Panc1 (cell line): ENCODE results near the gene ZNF367. TPM values are rescaled to one million over a fixed set of nuclear protein-coding genes. Genes with fewer than 3 reads are reported as not detected.

Experiments
- ATAC-seq: fragments of 200-7000 bp; cut with Tn5 transposase; 2 replicates; pipeline ENCODE4 v1.9.1; 2020; ENCODE audit warnings: mild to moderate bottlenecking, moderate library complexity
- BruUV-seq: library from RNA; stranded (reverse); fragments of 400-500 nt; replicated peaks from 2 replicates; lab custom pipeline; 2021; lab: Mats Ljungman, UMichigan
- CTCF ChIA-PET: fragments of 300-600 bp; sonication (Branson Sonifier 250); formaldehyde crosslinking; loops from one replicate; lab custom pipeline; 2022; ENCODE audit warnings: antibody characterized with exemption; lab: Charles Lee
- POLR2A ChIA-PET: fragments of 300-600 bp; sonication (Branson Sonifier 250); formaldehyde crosslinking; loops from one replicate; lab custom pipeline; 2022; ENCODE audit warnings: antibody characterized with exemption; lab: Charles Lee
- DNase-seq: peaks from one replicate; pipeline ENCODE4 v3.0.0-alpha.2; 2010; ENCODE audit warnings: low read depth, low spot score
- H3K27ac ChIP-seq: 2 replicates; pipeline ENCODE4 v1.5.1; 2011; ENCODE audit warnings: mild to moderate bottlenecking, low read length, inconsistent platforms
- H3K27me3 ChIP-seq: fragments of 200-500 bp; sonication (Bioruptor generic); 2 replicates; pipeline ENCODE4 v1.6.0; 2014; ENCODE audit warnings: low read length, inconsistent platforms; ENCODE audit not compliant: control insufficient read depth, insufficient read depth
- H3K36me3 ChIP-seq: fragments of 200-500 bp; sonication (Bioruptor generic); 2 replicates; pipeline ENCODE4 v1.5.1; 2014; ENCODE audit warnings: inconsistent platforms, mild to moderate bottlenecking, low read length, moderate library complexity; ENCODE audit not compliant: control insufficient read depth, insufficient read depth
- H3K4me1 ChIP-seq: 2 replicates; pipeline ENCODE4 v1.5.1; 2011; ENCODE audit warnings: inconsistent platforms, mild to moderate bottlenecking, low read length, moderate library complexity; ENCODE audit not compliant: control insufficient read depth, insufficient read depth
- H3K4me3 ChIP-seq, 2 experiments: 2 replicates each; pipeline ENCODE4 v1.5.1; 2011 to 2012; ENCODE audit warnings: low read depth in 2 of 2, low read length in 2 of 2, mild to moderate bottlenecking in 2 of 2, inconsistent platforms in 1 of 2, moderate library complexity in 1 of 2
- H3K9me3 ChIP-seq: fragments of 200-500 bp; sonication (Bioruptor generic); 2 replicates; pipeline ENCODE4 v1.5.1; 2014; ENCODE audit warnings: low read depth, mild to moderate bottlenecking, inconsistent platforms, low read length, moderate library complexity; ENCODE audit not compliant: control insufficient read depth, insufficient read depth
- CTCF ChIP-seq: fragments of 450-650 bp; IDR thresholded peaks from 2 replicates; pipeline ENCODE4 v1.5.1; 2017; ENCODE audit warnings: mild to moderate bottlenecking
- POLR2AphosphoS5 ChIP-seq: IDR thresholded peaks from 2 replicates; pipeline ENCODE4 v1.6.1; 2012; ENCODE audit warnings: mild to moderate bottlenecking, low read depth, low read length, moderate library complexity
- SIN3A ChIP-seq: IDR thresholded peaks from 2 replicates; pipeline ENCODE4 v1.6.1; 2012; ENCODE audit warnings: low read depth, mild to moderate bottlenecking, low read length, moderate library complexity, borderline replicate concordance; ENCODE audit not compliant: insufficient read depth
- TCF7L2 ChIP-seq: IDR thresholded peaks from 2 replicates; pipeline ENCODE4 v1.6.1; 2011; ENCODE audit warnings: mild to moderate bottlenecking, low read depth, low read length, inconsistent platforms
- in situ Hi-C: cut with HindIII; loops from 2 replicates; pipeline ENCODE4 v1.10.0; 2016; ENCODE audit warnings: low sequenced_read_pairs, low pct_unique_long_range_greater_than_20kb
- intact Hi-C: fragments of 100-400 bp; cut with micrococcal nuclease; formaldehyde crosslinking; loops from one replicate; pipeline ENCODE4 v1.10.0; 2022; ENCODE audit not compliant: unreplicated experiment
- total RNA-seq: library from RNA; stranded (reverse); gene quantifications from one replicate; pipeline ENCODE4 v1.2.1, GENCODE V29; 2021; ENCODE audit not compliant: unreplicated experiment
- TF ChIP-seq, protein P1 (sequence below), 2 experiments: IDR thresholded peaks; 2 replicates each; pipeline ENCODE4 v1.6.1; 2011 to 2012; ENCODE audit warnings: low read depth in 2 of 2, control low read depth in 1 of 2, low read length in 1 of 2, mild to moderate bottlenecking in 1 of 2, moderate library complexity in 1 of 2; ENCODE audit not compliant: insufficient read depth in 1 of 2

ZNF367 gene
- total RNA-seq, 1 experiment from 2014 or later = 12.4 TPM

DNA sequence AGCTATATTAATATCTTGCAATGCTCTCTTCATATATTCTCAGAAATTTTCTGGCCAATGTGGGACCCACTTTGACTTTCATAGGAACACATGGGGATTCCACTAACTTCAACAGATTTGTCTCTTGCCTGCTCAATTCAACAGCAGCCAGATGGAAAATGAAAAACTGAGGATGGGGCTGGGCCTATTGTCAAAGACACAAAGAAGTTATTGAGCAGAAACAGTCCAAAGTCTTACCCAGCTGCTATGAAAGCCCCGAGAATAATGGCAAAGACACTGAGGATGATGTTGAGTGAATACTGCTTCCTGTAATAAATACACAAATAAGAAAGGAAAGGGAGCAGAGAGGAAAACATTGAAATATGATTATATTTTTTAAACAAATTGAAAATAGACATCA is 67.3 kb downstream of the ZNF367 start:
- no peak overlapping the region for H3K27ac ChIP-seq
- CTCF ChIA-PET = no interaction called here
- TF ChIP-seq TCF7L2 = no peak
- no peak for TF ChIP-seq CTCF
- TF ChIP-seq, protein P1, sequence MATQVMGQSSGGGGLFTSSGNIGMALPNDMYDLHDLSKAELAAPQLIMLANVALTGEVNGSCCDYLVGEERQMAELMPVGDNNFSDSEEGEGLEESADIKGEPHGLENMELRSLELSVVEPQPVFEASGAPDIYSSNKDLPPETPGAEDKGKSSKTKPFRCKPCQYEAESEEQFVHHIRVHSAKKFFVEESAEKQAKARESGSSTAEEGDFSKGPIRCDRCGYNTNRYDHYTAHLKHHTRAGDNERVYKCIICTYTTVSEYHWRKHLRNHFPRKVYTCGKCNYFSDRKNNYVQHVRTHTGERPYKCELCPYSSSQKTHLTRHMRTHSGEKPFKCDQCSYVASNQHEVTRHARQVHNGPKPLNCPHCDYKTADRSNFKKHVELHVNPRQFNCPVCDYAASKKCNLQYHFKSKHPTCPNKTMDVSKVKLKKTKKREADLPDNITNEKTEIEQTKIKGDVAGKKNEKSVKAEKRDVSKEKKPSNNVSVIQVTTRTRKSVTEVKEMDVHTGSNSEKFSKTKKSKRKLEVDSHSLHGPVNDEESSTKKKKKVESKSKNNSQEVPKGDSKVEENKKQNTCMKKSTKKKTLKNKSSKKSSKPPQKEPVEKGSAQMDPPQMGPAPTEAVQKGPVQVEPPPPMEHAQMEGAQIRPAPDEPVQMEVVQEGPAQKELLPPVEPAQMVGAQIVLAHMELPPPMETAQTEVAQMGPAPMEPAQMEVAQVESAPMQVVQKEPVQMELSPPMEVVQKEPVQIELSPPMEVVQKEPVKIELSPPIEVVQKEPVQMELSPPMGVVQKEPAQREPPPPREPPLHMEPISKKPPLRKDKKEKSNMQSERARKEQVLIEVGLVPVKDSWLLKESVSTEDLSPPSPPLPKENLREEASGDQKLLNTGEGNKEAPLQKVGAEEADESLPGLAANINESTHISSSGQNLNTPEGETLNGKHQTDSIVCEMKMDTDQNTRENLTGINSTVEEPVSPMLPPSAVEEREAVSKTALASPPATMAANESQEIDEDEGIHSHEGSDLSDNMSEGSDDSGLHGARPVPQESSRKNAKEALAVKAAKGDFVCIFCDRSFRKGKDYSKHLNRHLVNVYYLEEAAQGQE (IDR thresholded peaks at IDR 0.05; ENCODE audit: insufficient read depth in 1 of 2, low read depth in 2 of 2, low read length in 1 of 2) = no peak
- no peak for TF ChIP-seq POLR2AphosphoS5
- no peak for TF ChIP-seq SIN3A
- BruUV-seq = no TSS peak
- H3K9me3 ChIP-seq = no peaks in the 10 kb centered on the region
- in situ Hi-C loops = no loop called here
- DNase-seq (no peak), ATAC-seq (no peak)
- H3K4me1 ChIP-seq = no peaks in the 10 kb centered on the region
- H3K4me3 ChIP-seq = no peak overlapping the region
- POLR2A ChIA-PET = no interaction called here
- intact Hi-C loops = no loop called here
- no peaks in the 10 kb centered on the region for H3K27me3 ChIP-seq
- no peaks in the 10 kb centered on the region for H3K36me3 ChIP-seq

GRCh38 chr9:96348261-96348660 is 69.9 kb downstream of the ZNF367 start:
- H3K4me1 ChIP-seq = peaks cover 10% of the 10 kb centered on the region; the same call in 1 of the 2 replicates
- intact Hi-C loops = no loop called here
- no peaks in the 10 kb centered on the region for H3K27me3 ChIP-seq
- TF ChIP-seq TCF7L2 (no peak), POLR2AphosphoS5 (no peak), CTCF (no peak), SIN3A (no peak)
- TF ChIP-seq, protein P1 (IDR thresholded peaks at IDR 0.05; ENCODE audit: insufficient read depth in 1 of 2, low read depth in 2 of 2, low read length in 1 of 2) = no peak
- no TSS peak for BruUV-seq
- ChIA-PET POLR2A (interaction anchor here (0.5 kb wide), 1 partner anchor 20 kb away, joined by 3 read pairs; no protein-coding TSS in a partner anchor), CTCF (no interaction called here)
- H3K4me3 ChIP-seq = no peak overlapping the region
- no peaks in the 10 kb centered on the region for H3K36me3 ChIP-seq
- no peak for ATAC-seq
- no peak overlapping the region for H3K27ac ChIP-seq
- in situ Hi-C loops = no loop called here
- no peak for DNase-seq
- H3K9me3 ChIP-seq = no peaks in the 10 kb centered on the region
